ENCODE measurements around the gene WNT6. TPM values are rescaled to one million over a fixed set of nuclear protein-coding genes. Genes with fewer than 3 reads are reported as not detected.
A peak's percentile ranks its signal among the peaks of the same experiment; 100 is the strongest.

Gene WNT6
- total and polyA plus RNA-seq, 10 of the 15 experiments (the other 5 are each of a cell fraction or from before 2014, with no cell fraction given) = 0.11 to 0.44 (median 0.22) TPM; not detected in 5

DNA sequence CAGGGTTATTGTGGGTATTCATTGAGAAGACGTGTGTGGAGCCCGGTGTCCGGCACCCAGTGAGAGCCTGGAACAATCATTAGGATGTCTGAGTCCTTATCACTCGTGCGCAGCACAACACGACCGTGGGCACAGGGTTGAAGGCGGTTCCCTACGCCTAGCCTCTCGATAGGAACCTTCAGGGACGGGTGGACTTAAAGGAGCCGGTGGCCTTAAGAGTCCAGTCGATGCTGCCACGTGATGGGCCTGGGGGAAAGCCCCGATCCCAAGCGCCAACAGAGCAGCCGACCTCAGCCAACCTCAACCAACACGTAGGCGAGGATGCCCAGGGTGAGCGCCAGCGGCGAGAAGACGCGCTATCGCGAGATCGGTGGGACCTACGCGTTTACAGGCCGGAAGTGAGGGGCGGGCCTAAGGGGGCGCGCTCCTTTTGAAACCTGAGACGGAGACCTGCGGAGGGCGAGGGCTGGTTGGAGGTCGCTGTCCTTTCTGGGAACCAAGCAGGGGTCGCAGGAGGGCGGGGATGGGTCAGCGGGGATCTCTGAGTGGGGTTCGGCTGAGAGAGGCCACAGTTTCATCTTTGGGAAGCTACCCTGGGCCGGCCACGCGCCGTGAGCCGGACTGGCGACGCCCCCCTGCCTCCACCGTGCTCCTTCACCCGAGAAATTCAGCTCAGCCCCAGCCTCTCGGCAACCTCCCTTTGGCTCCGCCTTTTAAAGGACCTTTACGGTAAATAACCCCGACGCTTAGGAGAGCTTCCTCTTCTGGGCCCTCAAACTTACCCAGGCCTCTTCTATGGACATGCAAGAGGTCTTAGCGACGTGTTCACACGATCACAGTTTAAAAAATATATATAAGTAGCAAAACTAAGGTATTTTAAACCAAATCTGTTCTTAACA is 49.4 kb downstream of the WNT6 start:
- no peaks in the 10 kb centered on the region for H3K36me3 ChIP-seq (ENCODE audit: control insufficient read depth in 2 of 2, insufficient read depth in 2 of 2, low read length in 1 of 2)
- intact Hi-C loops (cut with micrococcal nuclease; ENCODE audit: unreplicated experiment) = no loop called here
- peak; percentile 85 for FAIRE-seq
- ChIA-PET POLR2A (interaction anchor here (0.5 to 0.9 kb wide), 2 partner anchors 595 to 622 kb away, joined by 5 read pairs; no protein-coding TSS in a partner anchor), SMC1A (ENCODE audit: uncharacterized antibody, unreplicated experiment) (interaction anchor here (0.9 to 7.1 kb wide), 7 partner anchors 11 to 201 kb away, joined by 3 to 59 read pairs (median 4); no protein-coding TSS in a partner anchor), RAD21 (ENCODE audit: unreplicated experiment) (interaction anchor here (0.9 to 4.8 kb wide), 5 partner anchors 10 to 32 kb away, joined by 3 to 40 read pairs (median 5); no protein-coding TSS in a partner anchor), CTCF (interaction anchor here (1.1 to 22.2 kb wide), 8 partner anchors 10 to 249 kb away, joined by 3 to 1364 read pairs (median 5); partner anchors contain the start of genes BCS1L, CDK5R2, WNT10A and ZNF142)
- peak overlapping the region; percentile 69 for H3K9ac ChIP-seq (ENCODE audit: control insufficient read depth, insufficient read depth, low read length)
- H3K27me3 ChIP-seq (replicated peaks in 1 of 2; ENCODE audit: control insufficient read depth in 2 of 2, insufficient read depth in 2 of 2, low read length in 1 of 2) = no peaks in the 10 kb centered on the region
- under 1% methylated on average over 53 of the region's 58 CpGs for WGBS (ENCODE audit: insufficient coverage, insufficient replicate concordance, low lambda C conversion rate, missing lambda C conversion rate)
- peak overlapping the region; percentile 63 for H2AFZ ChIP-seq (ENCODE audit: control insufficient read depth, low read depth, low read length)
- peak; percentile 89 for DNase-seq (ENCODE audit: low read depth, low spot score)
- peak overlapping the region; percentile 73 for H3K4me3 ChIP-seq
- TSS peak; percentile 86 for BruUV-seq (replicated peaks)
- H3K4me2 ChIP-seq (ENCODE audit: control insufficient read depth, insufficient read depth) = peak overlapping the region; percentile 90
- H3K4me1 ChIP-seq (ENCODE audit: control insufficient read depth, insufficient read depth, low read length) = peaks cover 8% of the 10 kb centered on the region
- no peaks in the 10 kb centered on the region; the same call in 1 of the 2 replicates for H3K79me2 ChIP-seq (ENCODE audit: control insufficient read depth, insufficient read depth, low read length)
- no peaks in the 10 kb centered on the region; the same call in 2 of the 3 replicates for H3K9me3 ChIP-seq (replicated peaks; ENCODE audit: control insufficient read depth, insufficient read depth, low read length)
- H4K20me1 ChIP-seq (ENCODE audit: control insufficient read depth, insufficient read depth) = no peaks in the 10 kb centered on the region
- in situ Hi-C loops (cut with MboI) = no loop called here
- peak; percentile 97 for ATAC-seq
- H3K27ac ChIP-seq (ENCODE audit: control insufficient read depth, insufficient read depth) = peak overlapping the region; percentile 63
- peak; percentile 55; the same call in 1 of the 2 replicates for TF ChIP-seq POLR2AphosphoS5 (IDR thresholded peaks at IDR 0.05; ENCODE audit: low read length)
- TF ChIP-seq CHD4 (IDR thresholded peaks at IDR 0.05) = no peak
- TF ChIP-seq MAX (IDR thresholded peaks at IDR 0.05; ENCODE audit: low read depth, low read length) = peak; percentile 36
- peak in 1 of 2 experiments; percentile 46; a peak in 1 of 3 replicates for TF ChIP-seq EGR1 (IDR thresholded peaks at IDR 0.05; ENCODE audit: borderline replicate concordance in 1 of 2, low read depth in 2 of 2, low read length in 2 of 2)
- TF ChIP-seq RAD51 (IDR thresholded peaks at IDR 0.05) = no peak
- no peak for TF ChIP-seq KLF5 (IDR thresholded peaks at IDR 0.05; ENCODE audit: partially characterized antibody)
- TF ChIP-seq TBL1XR1 (IDR thresholded peaks at IDR 0.05; ENCODE audit: low read depth, low read length) = peak; percentile 16; the same call in 1 of the 2 replicates
- TF ChIP-seq JUNB (IDR thresholded peaks at IDR 0.05) = no peak
- peak; percentile 53; the same call in 1 of the 2 replicates for TF ChIP-seq PKNOX1 (IDR thresholded peaks at IDR 0.05)
- TF ChIP-seq SMAD1 (IDR thresholded peaks at IDR 0.05; ENCODE audit: low read depth, partially characterized antibody) = peak; percentile 37
- TF ChIP-seq YY1 (IDR thresholded peaks at IDR 0.05; ENCODE audit: low read depth, low read length) = peak; percentile 35; the same call in 1 of the 2 replicates
- TF ChIP-seq MLLT1 (IDR thresholded peaks at IDR 0.05) = peak; percentile 93
- TF ChIP-seq PAX5 (IDR thresholded peaks at IDR 0.05; ENCODE audit: borderline replicate concordance, low read depth, low read length) = 0 out of 2 replicates have a peak, but pooled peaks have one; percentile 11
- TF ChIP-seq TAF1 (IDR thresholded peaks at IDR 0.05; ENCODE audit: borderline replicate concordance, low read depth, low read length) = peak; percentile 57
- TF ChIP-seq, protein P1, sequence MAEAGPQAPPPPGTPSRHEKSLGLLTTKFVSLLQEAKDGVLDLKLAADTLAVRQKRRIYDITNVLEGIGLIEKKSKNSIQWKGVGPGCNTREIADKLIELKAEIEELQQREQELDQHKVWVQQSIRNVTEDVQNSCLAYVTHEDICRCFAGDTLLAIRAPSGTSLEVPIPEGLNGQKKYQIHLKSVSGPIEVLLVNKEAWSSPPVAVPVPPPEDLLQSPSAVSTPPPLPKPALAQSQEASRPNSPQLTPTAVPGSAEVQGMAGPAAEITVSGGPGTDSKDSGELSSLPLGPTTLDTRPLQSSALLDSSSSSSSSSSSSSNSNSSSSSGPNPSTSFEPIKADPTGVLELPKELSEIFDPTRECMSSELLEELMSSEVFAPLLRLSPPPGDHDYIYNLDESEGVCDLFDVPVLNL (IDR thresholded peaks at IDR 0.05; ENCODE audit: low read depth, low read length) = peak; percentile 99
- TF ChIP-seq SP1 (IDR thresholded peaks at IDR 0.05; ENCODE audit: low read depth, low read length) = peak; percentile 46
- no peak for TF ChIP-seq EED (IDR thresholded peaks at IDR 0.05; ENCODE audit: low read depth)
